Activated T-cell treated with anti-CD3 and anti-CD28 coated beads, Interleukin-2, amount 50 U/mL, for 1 hour (primary cell): ENCODE measurements around the gene NUP210L.
A peak's percentile ranks its signal among the peaks of the same experiment; 100 is the strongest.
"Not testable (repeated sequence)": the region's sequence is repeated elsewhere in the genome, so short reads cannot be mapped to it uniquely, and the experiment has no call there.

Experiments used
- DNase-seq: peaks from one replicate; pipeline ENCODE4 v3.0.0-alpha.2; 2020

NUP210L gene

DNA sequence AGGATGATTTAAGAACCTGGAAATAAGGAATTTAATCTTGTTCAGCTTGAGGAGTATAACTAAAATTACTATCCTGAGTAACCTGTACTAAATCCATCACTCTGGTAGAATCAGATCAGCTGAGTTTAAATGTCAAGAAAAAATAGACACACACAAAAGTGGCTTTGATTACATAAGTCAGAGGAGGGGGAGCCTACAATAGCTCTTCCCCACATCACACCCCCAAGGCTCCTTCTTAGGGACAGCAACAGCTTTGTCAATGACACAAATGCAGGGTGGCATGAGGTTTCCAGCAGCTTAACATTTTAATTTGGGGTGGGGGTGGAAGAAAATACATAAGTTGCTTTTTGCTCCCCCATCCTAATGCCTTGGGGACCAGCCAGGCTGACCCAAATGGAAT is 12.6 kb upstream of the NUP210L start:
- no peak for DNase-seq

DNA sequence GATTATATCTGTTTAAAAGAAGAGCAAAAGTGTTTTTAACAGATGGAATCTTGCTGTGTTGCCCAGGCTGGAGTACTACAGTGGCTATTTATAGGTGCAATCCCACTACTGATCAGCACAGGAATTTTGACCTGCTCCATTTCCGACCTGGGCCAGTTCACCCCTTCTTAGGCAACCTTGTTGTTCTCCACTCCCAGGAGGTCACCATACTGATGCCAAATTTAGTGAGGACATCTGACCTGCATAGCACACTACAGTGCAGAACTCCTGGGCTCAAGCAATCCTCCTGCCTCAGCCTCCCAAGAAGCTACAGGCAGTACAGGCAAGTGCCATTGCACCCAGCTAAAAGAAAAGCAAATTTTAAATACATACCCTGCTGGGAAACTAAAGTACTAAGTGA is 11.3 kb upstream of the NUP210L start:
- no peak for DNase-seq

DNA sequence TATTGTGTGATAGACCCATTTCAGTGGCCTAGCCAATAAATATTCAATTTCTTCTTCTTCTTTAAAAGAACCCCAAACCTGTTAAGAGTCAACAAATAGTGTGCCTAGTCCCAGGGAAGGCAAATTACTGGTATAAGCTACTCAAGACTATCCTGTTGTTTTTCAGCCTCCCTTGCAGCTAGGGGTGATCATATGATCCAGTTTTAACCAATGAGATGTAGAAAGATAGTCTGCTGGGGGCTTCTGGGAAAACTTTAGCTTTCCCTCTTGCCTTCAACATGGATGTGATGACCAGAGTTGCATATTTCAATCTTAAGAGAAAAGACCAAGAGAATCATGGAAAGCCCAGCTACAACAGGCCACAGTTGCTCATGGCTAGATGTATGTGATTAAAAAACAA is 4.7 kb upstream of the NUP210L start:
- DNase-seq: no peak

DNA sequence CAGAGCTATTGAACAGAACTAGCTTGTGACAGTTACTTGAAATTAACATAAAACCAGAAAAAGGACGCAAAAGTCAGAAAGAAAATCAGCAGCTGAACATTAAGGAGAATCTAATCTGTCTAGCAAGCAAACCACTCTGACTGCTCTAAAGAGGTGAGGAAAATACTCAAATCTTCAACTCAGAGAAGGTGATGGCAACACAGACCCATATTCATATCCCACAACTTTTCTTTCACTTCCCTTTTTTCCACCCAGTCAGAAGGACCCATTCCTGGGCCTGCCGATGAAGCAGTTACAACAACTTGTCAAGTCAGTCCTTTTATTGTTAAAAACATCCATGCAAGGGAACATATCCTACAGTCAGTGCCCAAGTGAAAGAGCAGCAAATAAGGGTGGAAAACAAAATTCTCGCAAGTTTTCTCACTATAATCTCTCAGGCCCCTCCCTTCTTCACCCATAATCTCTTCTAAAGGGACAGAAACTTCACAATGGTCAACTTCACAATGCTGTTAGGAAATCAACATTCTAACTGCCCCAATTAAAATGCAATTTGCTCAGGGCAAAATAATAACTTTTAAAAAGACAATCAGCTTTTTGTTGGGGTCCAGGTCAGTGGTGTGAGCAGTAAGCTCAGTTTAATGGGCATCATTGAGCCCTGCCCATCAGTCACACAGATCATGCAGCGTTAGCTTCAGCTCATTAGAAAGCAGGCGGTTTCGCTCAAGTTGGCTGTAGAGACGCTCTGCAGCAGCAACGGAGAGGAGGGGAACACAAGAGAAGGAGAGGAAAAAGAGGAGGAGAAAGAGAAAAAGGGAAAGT is 3.6 kb upstream of the NUP210L start:
- DNase-seq: no peak

DNA sequence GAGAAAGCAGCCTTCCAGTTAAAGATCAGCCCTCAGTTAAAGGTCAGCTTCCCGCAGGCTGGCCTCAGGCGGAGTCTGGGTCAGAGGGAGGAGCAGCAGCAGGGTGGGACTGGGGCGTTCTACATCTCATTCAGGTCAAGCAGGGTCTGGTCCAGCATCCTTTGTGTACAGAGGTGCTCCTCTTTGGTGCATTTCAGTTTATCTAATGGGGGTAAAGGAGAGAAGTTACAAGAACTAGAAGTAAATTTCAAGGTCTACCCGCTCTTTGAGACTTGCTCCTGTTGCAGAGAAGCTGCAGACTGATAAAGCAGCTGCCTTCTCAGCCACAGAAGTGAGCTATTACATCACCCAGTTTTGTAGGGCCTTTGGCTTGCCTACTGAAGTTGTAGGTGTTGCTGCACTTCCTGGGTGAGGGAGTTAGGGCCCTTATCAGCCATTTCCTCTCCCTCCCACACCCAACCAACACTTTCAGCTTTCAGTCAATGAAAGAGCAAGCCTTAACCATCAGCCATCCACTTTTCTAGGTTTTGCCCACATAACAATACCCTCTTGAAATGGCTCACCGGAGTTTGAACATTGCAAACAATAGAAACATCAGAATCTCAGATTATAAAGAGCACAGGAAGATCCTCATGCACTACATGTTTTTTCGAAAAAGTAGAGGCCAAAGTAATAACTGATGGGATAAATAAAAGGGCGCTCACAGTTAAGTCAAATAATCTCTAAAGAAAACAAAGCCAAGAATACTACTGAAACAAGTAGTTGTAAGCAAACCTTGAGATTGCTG is 2.8 kb upstream of the NUP210L start:
- peak; percentile 53 for DNase-seq

DNA sequence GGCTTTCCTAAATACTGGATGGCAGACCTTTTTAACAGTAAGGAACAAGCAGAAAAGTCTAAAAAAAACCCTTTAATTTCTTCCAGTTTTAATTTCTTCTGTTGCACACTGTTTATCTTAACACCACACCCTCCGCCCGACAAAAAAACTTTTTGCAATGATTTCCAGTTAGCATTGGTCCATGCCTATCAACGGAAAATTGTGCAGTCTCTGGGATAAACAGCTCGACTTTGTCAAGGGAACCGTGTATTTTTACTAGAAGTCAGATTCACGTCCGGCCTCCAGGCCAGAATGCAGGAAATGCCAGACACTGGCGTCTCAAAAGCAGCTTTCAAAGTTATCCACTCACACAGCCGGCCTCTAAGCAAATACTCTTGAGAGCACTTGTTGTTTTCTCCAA is 378 bp upstream of the NUP210L start:
- DNase-seq: no peak

DNA sequence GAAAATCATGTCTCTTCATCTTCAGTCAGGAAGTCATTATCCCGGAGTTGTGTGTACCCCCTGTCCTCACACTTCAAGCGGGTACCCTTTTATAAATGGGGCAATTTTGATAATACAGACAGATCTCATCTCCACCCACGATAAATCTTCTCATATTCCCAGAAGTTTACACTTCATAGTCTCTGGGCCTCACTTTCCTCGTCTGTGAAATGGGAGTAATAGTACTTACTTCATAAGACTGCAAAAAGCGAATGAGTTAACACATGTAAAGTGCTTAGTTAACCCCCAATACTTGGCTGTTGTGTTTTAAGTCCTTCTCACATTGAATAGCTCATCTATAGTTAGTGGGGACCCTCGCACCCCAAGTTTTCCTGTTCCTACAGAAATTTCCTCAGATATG is 820 bp downstream of the NUP210L start:
- DNase-seq: no peak

DNA sequence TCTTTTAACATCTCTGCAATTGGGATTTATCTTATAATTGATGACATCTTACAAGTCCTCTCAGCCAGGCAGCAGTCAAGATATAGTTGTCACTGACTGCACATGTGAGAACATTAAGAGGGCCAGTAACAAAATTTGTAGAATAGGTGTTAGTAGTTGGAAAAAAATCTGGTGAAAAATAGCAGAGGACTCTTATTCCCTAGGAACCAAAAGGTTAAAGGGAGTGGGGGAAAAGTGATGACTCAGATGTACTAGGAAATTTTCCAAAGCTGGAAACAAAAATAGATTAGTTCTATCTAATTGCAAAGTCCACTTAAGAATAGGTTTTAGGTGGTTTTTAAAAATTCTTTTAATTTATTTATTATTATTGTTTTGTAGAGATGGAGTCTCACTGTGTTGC is 3.6 kb downstream of the NUP210L start:
- no peak for DNase-seq

DNA sequence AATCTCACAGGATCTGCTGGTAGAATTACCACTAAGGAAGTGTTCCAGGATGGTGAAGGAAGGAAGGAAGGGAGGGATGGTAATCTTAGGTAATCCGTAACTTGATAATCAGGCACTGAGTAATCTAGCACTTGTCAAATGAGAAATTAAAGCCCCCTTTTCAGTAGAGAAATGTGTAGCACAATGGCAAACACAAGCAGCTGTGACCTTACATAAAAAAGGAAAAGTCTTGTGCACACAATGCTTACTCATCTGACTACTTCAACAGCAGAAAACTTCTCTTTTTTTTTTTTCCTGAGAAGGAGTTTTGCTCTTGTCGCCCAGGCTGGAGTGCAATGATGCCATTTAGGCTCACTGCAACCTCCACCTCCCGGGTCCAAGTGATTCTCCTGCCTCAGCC is 6.1 kb downstream of the NUP210L start:
- DNase-seq: no peak

DNA sequence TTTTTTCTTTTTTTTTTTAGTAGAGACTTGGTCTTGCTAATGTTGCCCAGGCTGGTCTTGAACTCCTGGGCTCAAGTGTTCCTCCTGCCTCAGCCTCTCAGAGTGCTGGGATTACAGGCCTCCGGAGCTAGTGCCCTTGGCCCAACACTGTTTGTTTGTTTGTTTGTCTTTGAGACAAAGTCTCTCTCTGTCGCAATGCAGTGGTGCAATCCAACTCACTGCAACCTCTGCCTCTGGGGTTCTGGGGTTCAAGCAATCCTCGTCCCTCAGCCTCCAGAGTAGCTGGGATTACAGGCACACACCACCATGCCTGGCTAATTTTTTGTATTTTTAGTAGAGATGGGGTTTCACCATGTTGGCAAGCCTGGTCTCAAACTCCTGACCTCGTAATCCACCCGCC is 7.4 kb downstream of the NUP210L start:
- not testable (repeated sequence) for DNase-seq

DNA sequence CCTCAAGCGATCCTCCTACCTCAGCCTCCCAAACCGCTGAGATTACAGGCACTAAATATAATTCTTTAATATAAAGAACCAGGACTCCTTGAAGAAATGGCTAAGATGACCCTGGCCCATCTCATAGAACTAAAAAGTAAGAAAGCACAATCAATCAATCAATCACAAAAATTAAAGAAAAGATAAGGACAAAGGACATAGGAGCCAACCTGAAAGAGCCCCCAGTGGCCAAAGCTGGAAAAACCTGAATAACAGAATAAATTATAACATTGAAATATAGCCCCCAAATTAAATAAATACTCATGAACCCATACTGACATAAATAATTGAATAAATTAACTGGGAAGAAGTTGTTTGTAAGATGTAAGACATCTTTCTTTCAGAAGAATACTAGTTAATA is 8.9 kb downstream of the NUP210L start:
- no peak for DNase-seq

DNA sequence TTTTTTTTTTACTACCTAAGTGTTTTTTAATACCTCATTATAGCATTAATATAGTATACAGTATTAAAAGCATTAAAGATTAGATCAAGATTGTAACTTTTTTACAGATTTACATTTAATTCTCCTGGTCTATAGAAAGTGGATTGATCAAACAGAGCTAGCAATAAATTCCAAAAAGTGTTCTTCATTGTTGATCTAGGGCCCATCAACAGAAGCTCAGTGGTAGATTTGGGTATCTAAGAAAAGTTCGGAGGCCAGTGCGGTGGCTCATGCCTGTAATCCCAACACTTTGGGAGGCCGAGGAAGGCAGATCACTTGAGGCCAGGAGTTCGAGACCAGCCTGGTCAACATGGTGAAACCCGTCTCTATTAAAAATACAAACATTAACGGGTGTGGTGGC is 12.5 kb downstream of the NUP210L start:
- no peak for DNase-seq

DNA sequence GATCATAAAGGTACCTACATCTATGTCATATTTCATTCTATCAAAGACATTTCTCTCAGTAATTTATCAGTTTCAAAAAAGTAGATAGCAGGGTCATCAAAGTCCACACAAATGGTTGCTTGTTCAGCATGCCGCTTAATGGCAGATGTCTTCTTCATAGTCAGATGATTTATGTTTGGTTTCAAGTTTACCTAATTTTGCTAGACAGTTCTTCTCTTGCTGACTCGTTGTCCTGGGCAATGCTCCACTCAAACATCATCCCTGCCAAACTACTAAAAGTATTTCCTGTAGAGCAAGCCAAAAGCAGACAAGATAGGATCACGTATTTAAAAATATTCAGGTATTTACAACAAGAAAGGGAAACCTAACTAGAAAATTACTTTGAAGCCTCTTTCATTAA is 13.6 kb downstream of the NUP210L start:
- no peak for DNase-seq

DNA sequence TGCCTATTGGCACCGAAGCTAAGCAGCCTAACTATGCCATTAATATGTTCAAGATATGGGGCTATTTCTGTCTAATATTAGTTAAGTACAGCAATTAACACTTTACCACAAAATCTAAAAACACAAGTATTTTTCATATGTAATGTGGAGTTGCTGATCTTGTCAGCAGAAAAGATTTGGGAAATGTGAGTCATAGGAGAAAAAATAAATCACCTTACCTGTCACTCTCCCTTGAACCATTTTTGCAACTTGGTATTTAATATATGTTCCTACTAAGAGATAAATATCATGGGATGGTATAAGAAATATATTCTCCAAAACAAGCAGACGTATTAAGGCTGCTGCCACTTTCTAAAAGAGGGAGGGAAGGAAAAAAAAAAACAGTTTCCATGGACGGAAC is 17.0 kb downstream of the NUP210L start:
- DNase-seq: no peak

DNA sequence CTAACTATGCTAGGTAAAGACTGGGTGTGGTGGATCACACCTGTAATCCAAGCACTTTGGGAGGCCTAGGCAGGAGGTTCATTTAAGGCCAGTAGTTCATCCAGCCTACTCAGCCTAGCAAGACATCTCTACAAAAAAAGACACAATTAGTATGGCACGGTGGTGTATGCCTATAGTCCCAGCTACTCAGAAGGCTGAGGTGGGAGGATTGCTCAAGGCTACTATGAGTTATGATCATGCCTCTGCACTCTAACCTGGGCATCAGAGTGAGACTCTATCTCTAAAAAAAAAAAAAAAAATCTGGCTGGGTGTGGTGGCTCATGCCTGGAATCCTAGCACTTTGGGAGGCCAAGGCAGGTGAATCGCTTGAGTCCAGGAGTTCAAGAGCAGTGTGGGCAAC is 21.6 kb downstream of the NUP210L start:
- DNase-seq: no peak

DNA sequence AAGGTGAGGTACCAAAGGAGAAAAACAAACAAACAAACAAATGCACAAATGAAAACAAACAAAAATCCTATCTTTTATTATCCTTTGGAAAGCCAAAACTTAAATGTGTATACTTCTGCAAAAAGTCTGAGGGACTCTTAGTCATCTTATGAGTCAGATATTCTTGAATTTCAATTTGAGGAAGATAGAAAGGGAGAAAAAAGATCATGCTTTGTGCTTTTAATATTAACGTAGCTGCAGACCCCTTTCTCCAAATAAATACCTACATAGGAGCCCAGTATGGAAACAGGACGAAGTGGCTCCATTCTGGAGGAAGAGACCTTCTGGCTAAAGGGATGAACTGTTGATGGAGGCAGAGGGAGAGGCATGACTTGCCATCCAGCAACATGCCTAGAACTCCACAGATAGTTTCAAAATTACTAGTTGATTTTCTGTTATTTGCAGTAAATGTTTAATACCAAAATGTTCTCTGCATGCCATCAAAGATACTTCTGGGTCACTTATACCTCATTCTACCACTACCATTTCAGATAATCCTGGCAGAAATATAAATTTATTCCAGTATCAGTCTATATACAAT is 25.4 kb downstream of the NUP210L start:
- no peak for DNase-seq

DNA sequence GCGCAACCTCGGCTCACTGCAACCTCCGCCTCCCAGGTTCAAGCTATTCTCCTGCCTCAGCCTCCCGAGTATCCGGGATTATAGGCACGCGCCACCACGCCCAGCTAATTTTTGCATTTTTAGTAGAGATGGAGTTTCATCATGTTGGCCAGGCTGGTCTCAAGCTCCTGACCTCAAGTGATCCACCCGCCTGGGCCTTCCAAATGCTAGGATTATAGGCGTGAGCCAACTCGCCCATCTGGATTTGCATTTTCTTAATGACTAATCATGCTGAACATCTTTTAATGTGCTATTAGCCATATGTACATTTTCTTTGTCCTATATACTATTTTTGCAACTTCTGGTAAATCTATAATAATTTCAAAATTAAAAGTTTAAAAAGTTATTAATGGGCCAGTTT is 31.7 kb downstream of the NUP210L start:
- not testable (repeated sequence) for DNase-seq

DNA sequence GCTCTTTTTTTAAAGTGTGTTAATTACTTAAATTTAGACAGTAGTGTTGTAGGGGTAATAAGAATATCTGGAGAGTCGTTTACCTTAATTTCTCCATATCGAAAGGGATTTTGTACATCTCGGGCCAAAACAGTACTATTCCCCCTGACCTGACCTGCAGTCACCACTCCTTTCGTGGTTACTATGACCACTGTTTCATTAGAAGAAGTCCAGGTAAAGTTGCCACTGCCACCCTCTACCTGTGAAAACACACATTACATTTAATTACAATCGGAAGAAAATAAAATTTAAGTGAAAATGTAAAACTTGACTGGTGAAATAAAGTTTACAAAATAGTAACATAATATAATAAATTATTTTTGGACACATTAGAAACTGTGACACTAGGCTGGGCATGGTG is 37.2 kb downstream of the NUP210L start:
- no peak for DNase-seq

DNA sequence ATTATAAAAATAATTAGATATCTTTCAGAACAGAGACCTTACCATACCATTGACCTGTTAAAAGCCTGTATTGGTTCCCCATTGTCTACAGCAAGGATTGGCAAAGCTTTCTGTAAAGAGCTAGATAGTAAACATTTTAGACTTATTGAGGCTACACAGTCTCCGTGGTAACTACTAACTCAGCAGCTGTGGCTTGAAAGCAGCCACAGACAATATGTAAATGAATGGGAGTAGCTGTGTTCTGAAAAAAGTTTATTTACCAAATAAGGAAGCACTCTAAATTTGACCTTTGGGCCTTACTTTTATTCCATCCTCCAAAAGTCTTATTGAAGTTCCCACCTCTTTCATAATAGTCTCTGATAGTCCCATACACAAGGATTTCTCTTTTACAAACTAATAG is 39.7 kb downstream of the NUP210L start:
- DNase-seq: no peak

DNA sequence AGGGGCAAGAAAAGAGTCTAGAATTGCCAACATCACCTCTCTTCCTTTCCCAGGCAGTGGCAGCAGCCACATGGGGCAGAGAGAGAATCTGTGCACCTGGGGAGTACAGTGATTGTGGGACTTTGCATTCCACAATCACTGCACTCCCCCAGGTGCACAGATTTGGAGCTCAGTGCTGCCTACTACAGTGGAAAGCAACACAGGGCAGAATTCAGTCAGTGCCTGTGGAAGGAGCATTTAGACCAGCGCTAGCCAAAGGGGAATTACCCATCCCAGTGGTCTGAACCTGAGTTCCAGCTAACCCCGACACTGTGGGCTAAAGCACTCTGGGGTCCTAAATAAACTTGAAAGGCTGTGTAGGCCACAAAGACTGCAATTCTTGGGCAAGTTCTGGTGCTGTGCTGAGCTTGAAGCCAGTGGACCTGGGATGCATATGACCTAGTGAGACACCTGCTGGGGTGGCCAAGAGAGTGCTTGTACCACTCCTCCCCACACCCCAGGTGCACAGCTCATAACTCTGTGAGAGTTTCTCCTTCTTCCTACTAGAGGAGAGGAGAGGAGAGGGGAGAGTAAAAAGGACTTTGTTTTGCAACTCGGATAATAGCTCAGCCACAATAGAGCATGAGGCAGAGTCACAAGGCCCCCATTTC is 50.3 kb downstream of the NUP210L start:
- DNase-seq: no peak

DNA sequence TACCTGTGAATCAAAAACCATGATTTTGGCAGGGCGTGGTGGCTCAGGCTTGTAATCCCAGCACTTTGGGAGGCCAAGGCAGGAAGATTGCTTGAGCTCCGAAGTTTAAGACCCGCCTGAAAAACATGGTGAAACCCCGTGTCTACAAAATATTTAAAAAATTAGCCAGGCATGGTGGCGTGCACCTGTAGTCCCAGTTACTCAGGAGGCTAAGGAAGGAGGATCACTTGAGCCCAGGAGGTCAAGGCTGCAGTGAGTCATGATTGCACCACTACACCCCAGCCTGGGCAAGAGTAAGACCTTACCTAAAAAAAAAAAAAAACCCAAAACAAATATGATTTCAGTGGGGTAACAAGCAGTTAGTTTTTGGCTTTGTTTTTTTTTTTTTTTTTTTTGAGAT is 54.7 kb downstream of the NUP210L start:
- DNase-seq: not testable (repeated sequence)

DNA sequence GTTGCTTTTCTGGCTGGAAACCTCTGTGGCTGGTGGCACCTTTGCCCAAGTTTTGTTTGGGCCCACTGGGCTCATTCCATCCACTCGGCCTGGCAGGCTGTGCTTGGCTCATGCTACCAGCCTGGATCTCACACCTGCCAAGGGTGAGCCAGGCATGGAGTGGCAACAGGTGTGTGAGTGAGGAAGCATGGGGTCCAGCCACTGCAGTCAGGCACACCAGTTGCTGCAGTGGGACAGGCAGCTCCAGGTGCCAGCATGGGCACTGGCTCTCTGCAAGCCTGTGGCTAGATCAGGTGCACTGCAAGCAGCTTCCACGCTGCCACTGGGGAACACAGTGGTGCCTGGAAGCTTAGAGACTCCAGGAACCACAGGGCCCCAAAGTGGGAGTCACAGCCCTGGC is 57.0 kb downstream of the NUP210L start:
- DNase-seq: no peak

DNA sequence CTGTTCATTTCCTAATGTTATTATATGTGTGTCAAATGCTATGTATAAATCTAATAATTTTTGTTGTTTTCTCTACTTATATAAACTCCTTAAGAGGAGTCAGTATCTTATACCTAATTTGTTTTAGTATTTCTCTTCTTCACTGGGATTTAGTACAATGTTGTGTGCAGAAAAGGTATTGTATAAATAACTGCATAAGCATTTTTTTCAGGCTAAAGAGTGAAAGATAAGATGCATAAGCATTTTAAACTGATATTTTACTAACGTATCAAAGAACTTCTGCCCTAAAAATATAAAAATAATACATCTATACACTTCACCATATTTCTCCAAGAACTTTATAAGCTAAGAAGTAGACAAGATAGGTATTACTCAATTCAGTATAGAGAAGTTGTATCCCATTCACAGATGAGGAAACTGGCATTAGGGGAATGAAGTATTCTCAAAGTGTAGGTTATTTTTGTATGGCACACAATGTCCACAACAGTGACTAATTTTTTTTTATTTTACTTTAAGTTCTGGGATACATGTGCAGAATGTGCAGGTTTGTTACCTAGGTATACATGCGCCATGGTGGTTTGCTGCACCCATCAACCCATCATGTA is 59.3 kb downstream of the NUP210L start:
- no peak for DNase-seq
